PC-3 (cell line): ENCODE results near the gene NTN1. TPM values are rescaled to one million over a fixed set of nuclear protein-coding genes. Genes with fewer than 3 reads are reported as not detected.

Experiments
- ATAC-seq: fragments of 200-7000 bp; cut with Tn5 transposase; 2 replicates; pipeline ENCODE4 v1.9.1; 2020; ENCODE audit warnings: mild to moderate bottlenecking, moderate library complexity
- BruUV-seq: library from RNA; stranded (reverse); fragments of 400-500 nt; replicated peaks from 2 replicates; lab custom pipeline; 2021; lab: Mats Ljungman, UMichigan
- CTCF ChIA-PET: fragments of 300-600 bp; sonication (Branson Sonifier 250); formaldehyde crosslinking; loops from one replicate; lab custom pipeline; 2022; ENCODE audit warnings: antibody characterized with exemption; lab: Charles Lee
- POLR2A ChIA-PET: fragments of 300-600 bp; sonication (Branson Sonifier 250); formaldehyde crosslinking; loops from one replicate; lab custom pipeline; 2022; ENCODE audit warnings: antibody characterized with exemption; ENCODE audit not compliant: unreplicated experiment; lab: Charles Lee
- DNase-seq: peaks from one replicate; pipeline ENCODE4 v3.0.0-alpha.2; 2015
- H2AFZ ChIP-seq: fragments of 300-600 bp; sonication (generic); 2 replicates; pipeline ENCODE4 v1.6.0; 2016; ENCODE audit warnings: antibody characterized with exemption, low read length
- H3F3A ChIP-seq: fragments of 300-600 bp; sonication (generic); one replicate; pipeline ENCODE4 v1.6.0; 2017; ENCODE audit warnings: antibody characterized with exemption, low read length, control low read depth, mild to moderate bottlenecking; ENCODE audit not compliant: unreplicated experiment
- H3K27ac ChIP-seq: fragments of 300-600 bp; sonication (generic); 2 replicates; pipeline ENCODE4 v1.5.1; 2016; ENCODE audit warnings: mild to moderate bottlenecking, low read length
- H3K27me3 ChIP-seq: fragments of 300-600 bp; sonication (generic); 2 replicates; pipeline ENCODE4 v1.6.1; 2016; ENCODE audit warnings: low read length, mixed read lengths
- H3K36me3 ChIP-seq: fragments of 300-600 bp; sonication (generic); 2 replicates; pipeline ENCODE4 v1.6.1; 2016; ENCODE audit warnings: low read depth, mixed run types, low read length, mixed read lengths
- H3K4me1 ChIP-seq: fragments of 300-600 bp; sonication (generic); 2 replicates; pipeline ENCODE4 v1.5.1; 2016; ENCODE audit warnings: low read length; ENCODE audit not compliant: insufficient read depth
- H3K4me2 ChIP-seq: fragments of 300-600 bp; sonication (generic); 2 replicates; pipeline ENCODE4 v1.6.0; 2016; ENCODE audit warnings: low read length
- H3K4me3 ChIP-seq: fragments of 300-600 bp; sonication (generic); 2 replicates; pipeline ENCODE4 v1.5.1; 2016; ENCODE audit warnings: mild to moderate bottlenecking, low read length, mixed read lengths
- H3K79me2 ChIP-seq: fragments of 300-600 bp; sonication (generic); 2 replicates; pipeline ENCODE4 v1.6.1; 2017; ENCODE audit warnings: low read length, mixed read lengths
- H3K9ac ChIP-seq: fragments of 300-600 bp; sonication (generic); 2 replicates; pipeline ENCODE4 v1.6.0; 2016; ENCODE audit warnings: mild to moderate bottlenecking, low read length
- H3K9me2 ChIP-seq: fragments of 300-600 bp; sonication (generic); replicated peaks from 2 replicates; pipeline ENCODE4 v1.6.1; 2016; ENCODE audit warnings: mixed run types, low read length, mixed read lengths
- H3K9me3 ChIP-seq: fragments of 300-600 bp; sonication (generic); 2 replicates; pipeline ENCODE4 v1.6.1; 2016; ENCODE audit warnings: low read length, mixed read lengths
- H4K20me1 ChIP-seq: fragments of 300-600 bp; sonication (generic); 2 replicates; pipeline ENCODE4 v1.6.1; 2016; ENCODE audit warnings: low read length, mixed read lengths
- CTCF ChIP-seq: fragments of 300-600 bp; sonication (generic); conservative IDR thresholded peaks from 2 replicates; pipeline ENCODE4 v1.5.1; 2017; ENCODE audit warnings: antibody characterized with exemption, low read depth, mild to moderate bottlenecking, low read length
- EZH2 ChIP-seq: fragments of 300-600 bp; sonication (generic); IDR thresholded peaks from one replicate; pipeline ENCODE4 v1.6.1; 2017; ENCODE audit warnings: antibody characterized with exemption, mild to moderate bottlenecking, low read length; ENCODE audit not compliant: unreplicated experiment
- EZH2phosphoT487 ChIP-seq: fragments of 300-600 bp; sonication (generic); IDR thresholded peaks from 2 replicates; pipeline ENCODE4 v1.6.1; 2018; ENCODE audit warnings: mild to moderate bottlenecking, antibody characterized with exemption, low read length, borderline replicate concordance
- intact Hi-C: fragments of 100-400 bp; cut with micrococcal nuclease; formaldehyde crosslinking; loops from 2 replicates; pipeline ENCODE4 v1.9.0; 2023
- total RNA-seq: library from RNA; depleted of rRNA; stranded (reverse); fragments of >200 nt; gene quantifications from 2 replicates; pipeline ENCODE4 v1.2.3, GENCODE V29; 2014

NTN1 gene
- total RNA-seq, 1 experiment from 2014 or later = 0.22 TPM

GRCh38 chr17:9055281-9055680, 34.0 kb downstream of the NTN1 start:
- peaks cover 29% of the 10 kb centered on the region; the same call in 1 of the 2 replicates for H3K27me3 ChIP-seq
- H3K4me2 ChIP-seq = no peak overlapping the region
- CTCF ChIA-PET = no interaction called here
- POLR2A ChIA-PET = no interaction called here
- H3K36me3 ChIP-seq = no peaks in the 10 kb centered on the region
- no peaks in the 10 kb centered on the region for H3F3A ChIP-seq
- no peaks in the 10 kb centered on the region for H3K79me2 ChIP-seq
- no peak overlapping the region for H2AFZ ChIP-seq
- H4K20me1 ChIP-seq = no peaks in the 10 kb centered on the region
- no TSS peak for BruUV-seq
- no peaks in the 10 kb centered on the region for H3K9me2 ChIP-seq
- TF ChIP-seq EZH2phosphoT487 (no peak), EZH2 (no peak), CTCF (no peak)
- peaks cover 8% of the 10 kb centered on the region for H3K4me1 ChIP-seq
- intact Hi-C loops = no loop called here
- no peak overlapping the region for H3K4me3 ChIP-seq
- no peaks in the 10 kb centered on the region for H3K9me3 ChIP-seq
- DNase-seq (no peak), ATAC-seq (no peak)
- no peak overlapping the region for H3K27ac ChIP-seq
- H3K9ac ChIP-seq = no peak overlapping the region

GRCh38 chr17:9056566-9056965, 35.3 kb downstream of the NTN1 start:
- no peak overlapping the region for H3K4me3 ChIP-seq
- no peaks in the 10 kb centered on the region for H3K79me2 ChIP-seq
- ChIA-PET CTCF (no interaction called here), POLR2A (no interaction called here)
- H2AFZ ChIP-seq = no peak overlapping the region
- no peaks in the 10 kb centered on the region for H3F3A ChIP-seq
- no peak for DNase-seq
- H3K27me3 ChIP-seq = peaks cover 29% of the 10 kb centered on the region; the same call in 1 of the 2 replicates
- no peak overlapping the region for H3K4me2 ChIP-seq
- H3K9me3 ChIP-seq = no peaks in the 10 kb centered on the region
- no peak overlapping the region for H3K9ac ChIP-seq
- no peaks in the 10 kb centered on the region for H3K36me3 ChIP-seq
- ATAC-seq = no peak
- no peak overlapping the region for H3K27ac ChIP-seq
- no peaks in the 10 kb centered on the region for H3K9me2 ChIP-seq
- no TSS peak for BruUV-seq
- intact Hi-C loops = no loop called here
- no peaks in the 10 kb centered on the region for H3K4me1 ChIP-seq
- no peaks in the 10 kb centered on the region for H4K20me1 ChIP-seq
- no peak for TF ChIP-seq CTCF
- TF ChIP-seq EZH2phosphoT487 = no peak
- no peak for TF ChIP-seq EZH2

GRCh38 chr17:9057310-9057709, 36.0 kb downstream of the NTN1 start:
- intact Hi-C loops = no loop called here
- CTCF ChIA-PET = no interaction called here
- ATAC-seq (no peak), DNase-seq (no peak)
- Histone ChIP-seq H3K9me2 (no peaks in the 10 kb centered on the region), H3K27ac (no peak overlapping the region), H3F3A (no peaks in the 10 kb centered on the region), H3K27me3 (peaks cover 31% of the 10 kb centered on the region; the same call in 1 of the 2 replicates), H3K4me3 (no peak overlapping the region), H3K9me3 (no peaks in the 10 kb centered on the region), H3K79me2 (no peaks in the 10 kb centered on the region), H3K4me1 (no peaks in the 10 kb centered on the region), H3K9ac (no peak overlapping the region), H3K4me2 (no peak overlapping the region), H2AFZ (no peak overlapping the region), H3K36me3 (no peaks in the 10 kb centered on the region), H4K20me1 (no peaks in the 10 kb centered on the region)
- no TSS peak for BruUV-seq
- POLR2A ChIA-PET = no interaction called here
- TF ChIP-seq EZH2phosphoT487 (no peak), CTCF (no peak)
